Measurements from ENCODE around the gene CCBE1. TPM values are rescaled to one million over a fixed set of nuclear protein-coding genes. Genes with fewer than 3 reads are reported as not detected.

CCBE1 gene
- polyA plus RNA-seq, 1 donor from 2014 or later: 0.19 TPM

DNA sequence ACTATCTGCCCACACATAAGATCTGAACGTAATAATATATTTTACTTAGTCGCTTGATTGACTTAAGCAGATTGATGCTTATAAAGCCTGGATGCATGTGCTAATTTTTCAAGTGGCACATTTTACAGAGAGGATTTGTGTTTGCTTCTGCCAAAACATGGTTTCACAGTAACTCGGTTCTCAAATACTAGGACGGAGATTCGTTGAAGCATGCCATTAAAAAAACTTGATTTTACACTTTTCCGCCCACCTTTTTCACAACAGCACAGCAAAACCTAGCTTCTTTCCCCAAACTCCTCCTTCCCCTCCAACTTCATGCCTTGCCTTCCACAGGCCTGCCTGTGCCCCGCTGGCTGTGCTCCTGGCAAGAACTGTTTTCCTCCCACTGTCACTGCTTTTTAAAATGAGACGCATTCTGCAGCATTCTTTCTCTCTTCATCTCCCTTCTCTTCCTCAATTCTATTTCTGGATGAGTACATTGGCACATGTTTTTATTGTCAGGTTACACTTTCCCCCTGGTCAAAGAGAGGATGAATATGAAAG lies 283.0 kb downstream of the CCBE1 start:
- Histone ChIP-seq H3K79me2 (replicated peaks; ENCODE audit: insufficient read depth, low read length) (no peaks in the 10 kb centered on the region), H3K9me3 (ENCODE audit: low read length) (no peaks in the 10 kb centered on the region), H3K36me3 (ENCODE audit: insufficient read depth, low read length) (no peaks in the 10 kb centered on the region), H3K4me3 (ENCODE audit: low read length) (no peak overlapping the region), H2AFZ (ENCODE audit: low read depth, low read length) (no peak overlapping the region), H3F3A (ENCODE audit: insufficient read depth, low read length, poor library complexity, severe bottlenecking) (no peaks in the 10 kb centered on the region), H3K27ac (ENCODE audit: low read length) (no peak overlapping the region), H3K27me3 (ENCODE audit: insufficient read depth, low read depth, low read length) (no peaks in the 10 kb centered on the region), H3K9ac (ENCODE audit: low read length) (no peak overlapping the region), H4K20me1 (ENCODE audit: insufficient read depth) (no peaks in the 10 kb centered on the region), H3K4me2 (ENCODE audit: low read length) (no peak overlapping the region), H3K9me2 (ENCODE audit: insufficient read depth, low read length) (no peaks in the 10 kb centered on the region)
- TF ChIP-seq, protein P1, sequence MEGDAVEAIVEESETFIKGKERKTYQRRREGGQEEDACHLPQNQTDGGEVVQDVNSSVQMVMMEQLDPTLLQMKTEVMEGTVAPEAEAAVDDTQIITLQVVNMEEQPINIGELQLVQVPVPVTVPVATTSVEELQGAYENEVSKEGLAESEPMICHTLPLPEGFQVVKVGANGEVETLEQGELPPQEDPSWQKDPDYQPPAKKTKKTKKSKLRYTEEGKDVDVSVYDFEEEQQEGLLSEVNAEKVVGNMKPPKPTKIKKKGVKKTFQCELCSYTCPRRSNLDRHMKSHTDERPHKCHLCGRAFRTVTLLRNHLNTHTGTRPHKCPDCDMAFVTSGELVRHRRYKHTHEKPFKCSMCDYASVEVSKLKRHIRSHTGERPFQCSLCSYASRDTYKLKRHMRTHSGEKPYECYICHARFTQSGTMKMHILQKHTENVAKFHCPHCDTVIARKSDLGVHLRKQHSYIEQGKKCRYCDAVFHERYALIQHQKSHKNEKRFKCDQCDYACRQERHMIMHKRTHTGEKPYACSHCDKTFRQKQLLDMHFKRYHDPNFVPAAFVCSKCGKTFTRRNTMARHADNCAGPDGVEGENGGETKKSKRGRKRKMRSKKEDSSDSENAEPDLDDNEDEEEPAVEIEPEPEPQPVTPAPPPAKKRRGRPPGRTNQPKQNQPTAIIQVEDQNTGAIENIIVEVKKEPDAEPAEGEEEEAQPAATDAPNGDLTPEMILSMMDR (IDR thresholded peaks at IDR 0.05; ENCODE audit: poor library complexity, severe bottlenecking): no peak
- TF ChIP-seq SMC3 (conservative IDR thresholded peaks at IDR 0.05; ENCODE audit: poor library complexity): no peak
- no peak for TF ChIP-seq EZH2 (IDR thresholded peaks at IDR 0.05; ENCODE audit: borderline replicate concordance, insufficient read depth, low read length, poor library complexity, severe bottlenecking)
- no peak for TF ChIP-seq TAF1 (IDR thresholded peaks at IDR 0.05; ENCODE audit: low read depth)
- no peak for TF ChIP-seq RAD21 (conservative IDR thresholded peaks at IDR 0.05)
- no peak for TF ChIP-seq EP300 (conservative IDR thresholded peaks at IDR 0.05; ENCODE audit: poor library complexity, severe bottlenecking)
- no peak for TF ChIP-seq POLR2AphosphoS5 (IDR thresholded peaks at IDR 0.05)

DNA sequence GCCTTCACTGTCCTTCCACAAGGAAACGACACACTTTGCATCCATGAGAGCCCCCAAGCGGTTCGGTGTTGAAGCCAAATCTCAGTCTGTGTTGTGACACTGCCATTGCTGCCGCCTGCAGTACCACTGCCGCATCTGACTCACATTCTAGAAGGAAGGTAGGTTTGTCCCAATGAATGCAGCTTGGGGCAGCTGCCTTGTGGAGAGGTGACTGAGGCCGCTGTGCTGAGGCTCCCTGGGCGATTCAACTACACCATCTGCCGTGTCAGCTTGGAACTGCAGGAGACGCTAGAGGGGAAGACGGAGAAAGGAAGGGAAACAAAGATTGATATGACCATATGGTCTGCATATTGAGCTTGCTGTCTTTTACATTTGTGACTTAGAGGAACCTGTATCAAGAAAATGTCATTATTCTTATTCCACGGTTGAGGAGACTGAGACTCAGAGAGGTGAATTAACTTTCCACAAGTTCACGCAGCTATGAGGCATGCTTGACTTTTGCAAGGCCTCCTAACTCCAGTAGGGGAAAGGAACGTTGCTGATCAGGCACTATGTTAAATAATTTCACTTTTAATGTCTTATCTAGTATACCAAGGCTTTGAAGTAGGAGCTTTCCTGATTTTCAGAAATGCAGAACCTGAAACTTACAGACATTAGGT lies 294.7 kb downstream of the CCBE1 start:
- H3K9me2 ChIP-seq (ENCODE audit: insufficient read depth, low read length): no peaks in the 10 kb centered on the region
- no peak overlapping the region for H2AFZ ChIP-seq (ENCODE audit: low read depth, low read length)
- H3K79me2 ChIP-seq (replicated peaks; ENCODE audit: insufficient read depth, low read length): no peaks in the 10 kb centered on the region
- no peak overlapping the region for H3K27ac ChIP-seq (ENCODE audit: low read length)
- H4K20me1 ChIP-seq (ENCODE audit: insufficient read depth): no peaks in the 10 kb centered on the region
- H3K36me3 ChIP-seq (ENCODE audit: insufficient read depth, low read length): no peaks in the 10 kb centered on the region
- H3K4me2 ChIP-seq (ENCODE audit: low read length): no peak overlapping the region
- peaks cover 44% of the 10 kb centered on the region for H3K27me3 ChIP-seq (ENCODE audit: insufficient read depth, low read depth, low read length)
- H3K9me3 ChIP-seq (ENCODE audit: low read length): no peaks in the 10 kb centered on the region
- H3F3A ChIP-seq (ENCODE audit: insufficient read depth, low read length, poor library complexity, severe bottlenecking): no peaks in the 10 kb centered on the region
- no peak overlapping the region for H3K9ac ChIP-seq (ENCODE audit: low read length)
- TF ChIP-seq, protein P2, sequence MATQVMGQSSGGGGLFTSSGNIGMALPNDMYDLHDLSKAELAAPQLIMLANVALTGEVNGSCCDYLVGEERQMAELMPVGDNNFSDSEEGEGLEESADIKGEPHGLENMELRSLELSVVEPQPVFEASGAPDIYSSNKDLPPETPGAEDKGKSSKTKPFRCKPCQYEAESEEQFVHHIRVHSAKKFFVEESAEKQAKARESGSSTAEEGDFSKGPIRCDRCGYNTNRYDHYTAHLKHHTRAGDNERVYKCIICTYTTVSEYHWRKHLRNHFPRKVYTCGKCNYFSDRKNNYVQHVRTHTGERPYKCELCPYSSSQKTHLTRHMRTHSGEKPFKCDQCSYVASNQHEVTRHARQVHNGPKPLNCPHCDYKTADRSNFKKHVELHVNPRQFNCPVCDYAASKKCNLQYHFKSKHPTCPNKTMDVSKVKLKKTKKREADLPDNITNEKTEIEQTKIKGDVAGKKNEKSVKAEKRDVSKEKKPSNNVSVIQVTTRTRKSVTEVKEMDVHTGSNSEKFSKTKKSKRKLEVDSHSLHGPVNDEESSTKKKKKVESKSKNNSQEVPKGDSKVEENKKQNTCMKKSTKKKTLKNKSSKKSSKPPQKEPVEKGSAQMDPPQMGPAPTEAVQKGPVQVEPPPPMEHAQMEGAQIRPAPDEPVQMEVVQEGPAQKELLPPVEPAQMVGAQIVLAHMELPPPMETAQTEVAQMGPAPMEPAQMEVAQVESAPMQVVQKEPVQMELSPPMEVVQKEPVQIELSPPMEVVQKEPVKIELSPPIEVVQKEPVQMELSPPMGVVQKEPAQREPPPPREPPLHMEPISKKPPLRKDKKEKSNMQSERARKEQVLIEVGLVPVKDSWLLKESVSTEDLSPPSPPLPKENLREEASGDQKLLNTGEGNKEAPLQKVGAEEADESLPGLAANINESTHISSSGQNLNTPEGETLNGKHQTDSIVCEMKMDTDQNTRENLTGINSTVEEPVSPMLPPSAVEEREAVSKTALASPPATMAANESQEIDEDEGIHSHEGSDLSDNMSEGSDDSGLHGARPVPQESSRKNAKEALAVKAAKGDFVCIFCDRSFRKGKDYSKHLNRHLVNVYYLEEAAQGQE (IDR thresholded peaks at IDR 0.05; ENCODE audit: borderline replicate concordance): no peak
- TF ChIP-seq RAD21 (conservative IDR thresholded peaks at IDR 0.05) (peak; percentile 99), POLR2AphosphoS5 (IDR thresholded peaks at IDR 0.05) (peak; percentile 24), MXI1 (conservative IDR thresholded peaks at IDR 0.05; ENCODE audit: poor library complexity, severe bottlenecking) (peak; percentile 28), EP300 (conservative IDR thresholded peaks at IDR 0.05; ENCODE audit: poor library complexity, severe bottlenecking) (peak; percentile 17), SMC3 (conservative IDR thresholded peaks at IDR 0.05; ENCODE audit: poor library complexity) (peak; percentile 99), EZH2 (IDR thresholded peaks at IDR 0.05; ENCODE audit: borderline replicate concordance, insufficient read depth, low read length, poor library complexity, severe bottlenecking) (no peak), TAF1 (IDR thresholded peaks at IDR 0.05; ENCODE audit: low read depth) (no peak)
- TF ChIP-seq, protein P1 (IDR thresholded peaks at IDR 0.05; ENCODE audit: poor library complexity, severe bottlenecking): peak; percentile 99
- H3K4me3 ChIP-seq (ENCODE audit: low read length): no peak overlapping the region
